IgD-negative memory B cell (primary cell): ENCODE results near the gene CCN2. TPM values are rescaled to one million over a fixed set of nuclear protein-coding genes. Genes with fewer than 3 reads are reported as not detected.

ENCODE experiments used
- H3K27ac Mint-ChIP-seq, 3 donors: one replicate each; pipeline ENCODE4 v1.8.0; 2020 to 2022; ENCODE audit warnings: mild to moderate bottlenecking in 3 of 3, mixed read lengths in 3 of 3, moderate library complexity in 1 of 3
- H3K27me3 Mint-ChIP-seq: one replicate; pipeline ENCODE4 v1.8.0; 2021; ENCODE audit warnings: mixed read lengths
- H3K36me3 Mint-ChIP-seq: one replicate; pipeline ENCODE4 v1.8.0; 2020; ENCODE audit warnings: mild to moderate bottlenecking, mixed read lengths
- H3K4me1 Mint-ChIP-seq, 3 donors: one replicate each; pipeline ENCODE4 v1.8.0; 2020 to 2022; ENCODE audit warnings: mixed read lengths in 3 of 3, mild to moderate bottlenecking in 1 of 3
- H3K4me3 Mint-ChIP-seq, 4 donors: one replicate each; pipeline ENCODE4 v1.8.0; 2020 to 2022; ENCODE audit warnings: mild to moderate bottlenecking in 4 of 4, mixed read lengths in 4 of 4, moderate library complexity in 3 of 4
- H3K9me3 Mint-ChIP-seq, 3 donors: one replicate each; pipeline ENCODE4 v1.8.0; 2020 to 2021; ENCODE audit warnings: mixed read lengths in 3 of 3, mild to moderate bottlenecking in 1 of 3
- polyA plus RNA-seq: library from polyadenylated mRNA; unstranded; fragments of 300-500 nt; fragmentation: Illumina TruSeq; gene quantifications from one replicate; pipeline ENCODE4 v1.2.3, GENCODE V29; 2021

The CCN2 gene, protein sequence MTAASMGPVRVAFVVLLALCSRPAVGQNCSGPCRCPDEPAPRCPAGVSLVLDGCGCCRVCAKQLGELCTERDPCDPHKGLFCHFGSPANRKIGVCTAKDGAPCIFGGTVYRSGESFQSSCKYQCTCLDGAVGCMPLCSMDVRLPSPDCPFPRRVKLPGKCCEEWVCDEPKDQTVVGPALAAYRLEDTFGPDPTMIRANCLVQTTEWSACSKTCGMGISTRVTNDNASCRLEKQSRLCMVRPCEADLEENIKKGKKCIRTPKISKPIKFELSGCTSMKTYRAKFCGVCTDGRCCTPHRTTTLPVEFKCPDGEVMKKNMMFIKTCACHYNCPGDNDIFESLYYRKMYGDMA
- not detected for polyA plus RNA-seq

DNA sequence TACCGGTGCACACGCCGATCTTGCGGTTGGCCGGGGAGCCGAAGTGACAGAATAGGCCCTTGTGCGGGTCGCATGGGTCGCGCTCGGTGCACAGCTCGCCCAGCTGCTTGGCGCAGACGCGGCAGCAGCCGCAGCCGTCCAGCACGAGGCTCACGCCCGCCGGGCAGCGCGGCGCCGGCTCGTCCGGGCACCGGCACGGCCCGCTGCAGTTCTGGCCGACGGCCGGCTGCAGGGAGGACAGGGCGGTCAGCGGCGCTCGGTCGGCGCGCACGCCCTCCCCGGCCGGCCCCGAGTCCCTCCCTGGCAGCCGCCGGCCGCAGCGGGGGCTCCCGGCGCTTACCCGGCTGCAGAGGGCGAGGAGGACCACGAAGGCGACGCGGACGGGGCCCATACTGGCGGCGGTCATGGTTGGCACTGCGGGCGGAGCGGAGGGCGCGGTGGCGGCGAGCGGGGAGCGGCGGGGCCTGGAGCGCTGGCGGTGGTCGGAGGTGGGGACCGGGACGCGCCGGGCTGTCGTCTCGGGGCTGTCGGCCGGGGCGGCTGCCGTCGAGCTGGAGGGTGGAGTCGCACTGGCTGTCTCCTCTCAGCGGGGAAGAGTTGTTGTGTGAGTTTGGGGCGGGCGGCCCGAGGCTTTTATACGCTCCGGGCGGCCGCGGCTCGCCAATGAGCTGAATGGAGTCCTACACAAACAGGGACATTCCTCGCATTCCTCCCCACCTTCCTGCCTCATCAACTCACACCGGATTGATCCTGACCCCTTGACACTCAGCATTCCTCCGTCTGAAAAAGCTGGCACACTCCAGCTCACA lies at the start of gene CCN2:
TSS of gene CCN2 (minus strand) at position 606 of the 809 bp plus-strand sequence. CDS start at position 406, 200 bp downstream.
- no peak within 1 kb of the TSS for H3K27ac Mint-ChIP-seq
- H3K36me3 Mint-ChIP-seq = no peaks in the 10 kb centered on the region
- peak within 1 kb of the TSS; percentile 74 to 94 (median 84) for H3K4me3 Mint-ChIP-seq
- H3K4me1 Mint-ChIP-seq = peaks cover 2 to 12% (median 5%) of the 10 kb centered on the region in 3 donors
- H3K27me3 Mint-ChIP-seq = peaks cover 47% of the 10 kb centered on the region
- no peaks in the 10 kb centered on the region for H3K9me3 Mint-ChIP-seq

DNA sequence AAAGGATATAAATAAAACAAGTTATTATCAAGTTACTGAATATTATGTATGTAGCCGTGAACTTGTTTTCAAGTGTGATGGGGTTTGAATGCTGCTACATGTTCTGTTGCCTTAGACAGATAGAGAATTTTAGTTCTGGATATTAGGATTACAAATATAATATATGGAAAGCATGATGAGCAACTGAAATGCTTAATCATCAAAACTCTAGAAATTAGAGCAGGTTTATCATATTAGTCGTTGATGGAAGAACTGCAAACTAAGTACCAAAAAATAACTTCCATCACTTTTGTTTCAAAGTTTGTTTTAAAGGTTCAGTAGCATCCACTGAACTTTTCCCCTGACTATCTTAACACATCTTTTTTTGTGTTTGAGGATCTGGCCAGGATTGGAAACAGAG lies 49.1 kb upstream of the CCN2 start:
- Mint-ChIP-seq H3K27ac (no peak overlapping the region), H3K36me3 (no peaks in the 10 kb centered on the region), H3K4me3 (no peak overlapping the region), H3K9me3 (no peaks in the 10 kb centered on the region), H3K27me3 (no peaks in the 10 kb centered on the region), H3K4me1 (peaks cover 0 to 6% (median 3%) of the 10 kb centered on the region in 3 donors)

DNA sequence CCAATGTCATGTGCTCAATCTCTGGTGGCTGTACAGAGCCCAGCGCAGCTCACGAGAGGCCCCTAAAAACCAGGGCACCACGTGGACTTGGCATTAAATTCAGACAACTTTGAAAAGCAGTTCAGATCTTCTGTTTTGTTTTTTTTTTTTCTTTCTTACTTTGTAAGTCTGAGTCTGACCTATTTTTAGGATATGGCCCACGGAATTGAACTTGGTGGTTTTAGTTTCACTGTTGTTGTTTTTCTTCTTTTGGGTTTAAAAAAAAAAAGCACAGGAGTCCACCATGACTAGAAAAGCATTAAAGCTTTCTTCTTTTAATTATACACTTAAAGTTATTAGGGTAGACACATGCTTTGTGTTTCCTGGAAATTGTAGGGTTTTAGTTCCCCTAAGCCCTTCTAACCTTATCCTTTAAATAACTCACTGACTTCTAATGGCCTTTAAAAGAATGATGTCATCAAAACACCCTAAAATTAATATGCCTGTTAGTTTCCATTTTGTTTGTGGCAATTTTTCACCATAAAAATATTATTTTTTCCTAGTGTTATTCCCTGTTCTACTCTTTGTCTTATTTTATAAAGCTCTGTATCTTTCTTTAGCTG lies 48.5 kb upstream of the CCN2 start:
- Mint-ChIP-seq H3K27ac (no peak overlapping the region), H3K27me3 (no peaks in the 10 kb centered on the region), H3K9me3 (no peaks in the 10 kb centered on the region), H3K4me3 (peak overlapping the region in 1 of 4 donors; percentile 24), H3K4me1 (peaks cover 0 to 6% (median 3%) of the 10 kb centered on the region in 3 donors), H3K36me3 (no peaks in the 10 kb centered on the region)

DNA sequence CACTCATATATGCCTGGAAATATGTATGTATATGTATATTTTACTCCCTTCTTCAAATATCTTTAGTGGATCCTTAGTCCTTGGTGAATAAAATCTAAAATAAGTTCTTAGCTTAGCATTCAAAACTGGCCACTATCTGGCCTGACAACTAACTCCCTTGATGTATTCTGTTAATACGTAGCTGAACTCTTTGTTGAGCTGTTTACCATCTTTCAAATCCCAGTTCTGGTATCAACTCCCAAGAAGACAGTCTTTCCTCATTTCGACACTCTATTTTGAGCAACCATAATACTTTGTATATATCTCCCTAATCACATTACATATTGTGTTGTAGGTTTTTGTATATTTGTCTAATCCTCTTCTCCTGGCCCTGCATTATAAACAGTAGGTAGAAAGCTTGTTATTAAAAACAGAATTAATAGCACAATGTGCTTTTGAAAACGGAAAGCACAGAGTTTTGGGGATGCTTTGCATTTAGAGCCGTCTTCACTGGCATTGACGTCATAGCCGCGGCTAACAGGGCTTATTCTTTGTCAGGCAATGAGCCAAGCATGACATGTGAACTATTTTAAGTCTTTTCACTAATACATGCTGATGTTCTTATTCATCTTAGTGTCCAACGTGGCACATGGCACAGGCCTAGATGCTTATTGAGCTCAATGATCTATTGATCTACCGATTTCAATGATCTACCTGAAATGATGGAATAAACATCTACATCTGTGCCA lies 47.2 kb upstream of the CCN2 start:
- peaks cover 0 to 6% (median 3%) of the 10 kb centered on the region in 3 donors for H3K4me1 Mint-ChIP-seq
- H3K4me3 Mint-ChIP-seq = no peak overlapping the region

DNA sequence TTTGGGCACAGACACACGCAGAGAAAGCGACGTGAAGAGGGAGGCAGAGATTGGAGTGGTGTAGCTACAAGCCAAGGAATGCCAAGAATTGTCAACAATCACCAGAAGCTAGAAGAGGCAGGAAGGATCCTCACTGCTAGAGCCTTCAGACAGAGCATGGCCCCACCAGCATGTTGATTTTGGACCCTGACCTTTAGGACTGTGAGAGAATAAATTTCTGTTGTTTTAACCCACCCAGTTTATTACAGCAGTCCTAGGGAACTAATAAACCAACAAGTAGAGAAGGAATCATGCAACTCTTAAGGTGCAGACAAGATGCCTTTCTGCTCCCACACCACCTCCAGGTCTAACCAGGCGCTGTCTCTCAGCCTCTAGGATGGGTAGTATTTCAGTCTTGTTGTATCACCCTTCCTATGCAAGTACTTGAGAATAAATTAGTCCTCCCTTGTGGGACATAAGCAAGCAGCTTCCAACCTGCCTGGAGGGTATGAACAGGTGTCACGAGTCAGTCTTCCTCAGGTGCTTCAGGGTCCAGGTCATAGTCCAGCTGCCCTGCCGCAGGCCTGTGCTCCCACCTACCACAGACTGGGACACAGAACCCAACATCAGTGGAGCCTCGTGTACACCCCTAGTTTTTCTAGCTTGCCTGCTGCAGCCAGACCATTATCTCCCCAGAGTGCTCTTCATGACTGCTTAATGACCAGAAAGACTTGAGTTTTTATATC lies 46.4 kb upstream of the CCN2 start:
- Mint-ChIP-seq H3K9me3 (no peaks in the 10 kb centered on the region), H3K36me3 (no peaks in the 10 kb centered on the region), H3K27me3 (no peaks in the 10 kb centered on the region), H3K27ac (no peak overlapping the region), H3K4me3 (no peak overlapping the region), H3K4me1 (peaks cover 0 to 6% (median 3%) of the 10 kb centered on the region in 3 donors)

More for the DNA sequence above, 47.2 kb upstream of the CCN2 start:
- Mint-ChIP-seq H3K27ac (peak overlapping the region in 1 of 3 donors; percentile 19), H3K9me3 (no peaks in the 10 kb centered on the region), H3K36me3 (no peaks in the 10 kb centered on the region), H3K27me3 (no peaks in the 10 kb centered on the region)

DNA sequence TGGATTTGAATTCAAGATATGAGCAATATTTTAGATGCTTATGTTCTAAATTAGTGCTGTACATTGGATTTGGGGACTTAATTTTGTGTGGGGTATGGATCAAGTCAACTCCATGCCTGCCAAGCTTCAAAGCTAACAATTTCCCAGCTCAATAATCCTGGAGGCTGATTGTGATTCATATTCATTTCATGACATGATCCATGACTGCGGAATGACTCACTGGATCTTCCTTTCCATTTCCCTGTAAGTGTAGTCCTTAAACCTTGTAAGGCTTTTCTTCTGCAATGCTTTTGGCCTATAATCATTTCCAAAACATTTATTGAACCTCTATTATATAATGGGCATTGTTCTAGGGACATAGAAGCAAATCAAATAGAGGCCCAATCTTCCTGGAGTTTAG lies 44.7 kb upstream of the CCN2 start:
- no peaks in the 10 kb centered on the region for H3K9me3 Mint-ChIP-seq
- H3K4me1 Mint-ChIP-seq = peaks cover 0 to 6% (median 3%) of the 10 kb centered on the region in 3 donors

DNA sequence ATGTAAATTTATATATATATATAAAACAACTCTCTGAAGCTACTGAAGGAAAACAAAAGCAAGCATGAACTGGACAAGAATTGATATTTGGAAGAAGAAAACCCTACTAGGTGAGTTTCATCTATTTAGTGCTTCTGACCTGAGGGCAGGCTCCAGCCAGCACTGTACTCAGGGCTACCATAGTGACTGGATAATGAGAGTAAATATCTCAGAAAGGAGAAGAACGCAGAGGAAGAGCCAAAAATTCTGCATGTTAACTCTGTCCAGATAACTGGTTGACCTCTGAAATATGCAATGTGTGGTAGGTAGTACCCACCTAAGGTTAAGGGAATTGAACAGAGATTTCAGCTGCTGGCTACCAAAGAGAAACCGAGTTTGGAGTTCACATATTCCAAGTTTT lies 41.4 kb upstream of the CCN2 start:
- Mint-ChIP-seq H3K4me1 (no peaks in the 10 kb centered on the region), H3K27me3 (no peaks in the 10 kb centered on the region), H3K36me3 (no peaks in the 10 kb centered on the region), H3K27ac (no peak overlapping the region), H3K9me3 (no peaks in the 10 kb centered on the region), H3K4me3 (no peak overlapping the region)

More for the DNA sequence above, 44.7 kb upstream of the CCN2 start:
- Mint-ChIP-seq H3K27ac (no peak overlapping the region), H3K27me3 (no peaks in the 10 kb centered on the region), H3K4me3 (no peak overlapping the region), H3K36me3 (no peaks in the 10 kb centered on the region)

DNA sequence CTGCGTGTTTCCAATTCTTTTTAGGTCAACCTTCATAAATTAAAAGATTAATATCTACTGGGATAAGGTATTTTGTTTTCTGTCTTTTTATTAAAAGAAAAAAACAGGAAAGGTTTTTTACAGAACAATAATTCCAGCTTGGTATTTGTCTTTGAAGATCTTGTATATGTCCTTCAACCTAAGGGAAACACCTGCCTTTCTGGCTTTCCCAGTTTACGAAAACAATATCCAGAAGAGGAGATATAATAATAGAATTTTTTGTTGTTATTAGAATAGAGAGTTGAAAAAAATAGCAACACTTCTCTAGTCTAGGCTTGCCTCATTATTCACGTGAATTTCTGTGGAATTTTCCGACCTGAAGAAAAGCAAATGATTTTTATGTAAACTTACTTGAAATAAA lies 37.9 kb upstream of the CCN2 start:
- Mint-ChIP-seq H3K4me1 (no peaks in the 10 kb centered on the region), H3K4me3 (no peak overlapping the region), H3K9me3 (no peaks in the 10 kb centered on the region), H3K36me3 (no peaks in the 10 kb centered on the region), H3K27me3 (no peaks in the 10 kb centered on the region), H3K27ac (no peak overlapping the region)

DNA sequence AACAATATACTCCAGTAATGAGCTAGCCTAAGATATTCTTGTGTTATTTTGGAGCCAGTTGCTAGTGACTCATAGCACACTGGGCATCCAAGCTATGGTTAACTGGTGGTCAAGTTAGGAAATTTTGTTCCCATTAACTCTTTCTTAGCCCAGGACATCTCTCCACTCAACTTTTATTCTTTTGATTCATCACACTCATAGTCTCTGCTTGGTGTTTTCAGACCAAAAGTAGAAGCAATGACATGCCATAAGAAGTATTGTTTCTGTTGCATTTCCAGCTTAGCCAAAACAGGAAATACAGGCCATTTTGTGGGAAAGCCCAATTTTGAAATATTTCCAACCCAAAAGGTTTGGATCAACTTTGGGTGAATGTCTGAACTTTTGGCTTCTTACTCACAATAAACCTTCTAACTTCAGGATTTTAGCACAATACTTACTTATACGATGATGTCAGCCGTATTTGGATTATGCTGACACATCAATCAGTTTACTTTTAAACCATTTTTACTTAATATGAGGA lies 31.6 kb upstream of the CCN2 start:
- no peaks in the 10 kb centered on the region for H3K27me3 Mint-ChIP-seq
- H3K4me1 Mint-ChIP-seq = no peaks in the 10 kb centered on the region
- no peaks in the 10 kb centered on the region for H3K9me3 Mint-ChIP-seq
- no peak overlapping the region for H3K4me3 Mint-ChIP-seq
- H3K27ac Mint-ChIP-seq = no peak overlapping the region
- peaks cover 2% of the 10 kb centered on the region for H3K36me3 Mint-ChIP-seq

DNA sequence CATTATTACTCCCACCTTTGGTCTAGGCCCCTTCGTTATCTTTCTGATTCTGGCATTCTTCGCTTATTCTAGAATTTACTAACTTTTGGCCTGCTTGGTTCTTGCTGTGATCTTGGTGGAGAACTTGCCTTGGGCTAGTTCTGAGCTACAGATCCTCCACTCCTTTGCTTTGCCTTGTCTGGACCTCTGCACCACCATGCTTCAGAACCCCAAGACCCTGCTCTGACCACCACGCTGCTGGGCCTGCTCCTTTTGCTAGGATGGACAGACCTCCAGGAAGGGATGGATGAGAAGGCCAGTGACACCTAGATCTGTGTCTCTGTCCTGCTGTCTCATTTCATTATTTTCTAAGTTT lies 30.4 kb upstream of the CCN2 start:
- Mint-ChIP-seq H3K4me1 (no peaks in the 10 kb centered on the region), H3K4me3 (no peak overlapping the region), H3K27me3 (no peaks in the 10 kb centered on the region), H3K9me3 (no peaks in the 10 kb centered on the region), H3K27ac (no peak overlapping the region), H3K36me3 (peaks cover 2% of the 10 kb centered on the region)

DNA sequence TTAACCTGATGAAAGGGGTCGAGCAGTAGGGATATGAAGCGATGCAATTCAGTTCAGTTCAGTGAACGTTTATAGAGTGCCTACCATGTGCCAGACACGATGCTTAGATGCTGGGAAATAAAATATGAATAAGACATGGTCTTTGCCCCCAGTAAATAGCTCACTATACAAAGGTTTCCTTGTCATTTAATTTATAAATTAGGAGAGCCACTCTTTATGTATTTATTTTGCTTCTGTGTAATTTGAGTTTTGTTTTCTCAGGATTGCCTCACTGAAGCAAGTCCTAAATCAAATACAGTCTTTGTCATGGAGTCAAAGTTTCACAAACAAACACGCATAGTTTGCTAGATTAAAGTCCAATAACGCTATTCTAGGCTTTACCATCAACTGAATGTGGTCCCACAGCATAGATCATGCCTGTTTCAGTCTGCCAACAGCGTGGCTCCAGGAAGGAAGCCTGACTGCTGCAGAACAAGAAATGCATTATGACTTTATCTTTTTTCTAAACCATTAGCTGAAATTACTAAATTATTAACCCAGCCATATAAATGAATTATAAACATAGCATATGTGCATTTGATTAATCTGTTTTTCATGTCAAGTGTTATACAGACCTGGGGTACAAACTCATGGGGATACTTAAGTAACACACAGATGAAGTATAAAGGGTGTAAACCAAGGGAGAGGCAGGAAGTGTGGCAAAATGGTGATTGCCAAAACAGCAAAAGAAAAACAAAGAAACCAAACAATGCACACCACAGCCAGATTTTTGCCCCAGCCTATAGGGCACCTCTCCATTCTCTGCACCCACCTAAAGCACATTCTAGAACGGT lies 29.8 kb upstream of the CCN2 start:
- H3K4me3 Mint-ChIP-seq = no peak overlapping the region
- H3K27me3 Mint-ChIP-seq = no peaks in the 10 kb centered on the region
- no peaks in the 10 kb centered on the region for H3K9me3 Mint-ChIP-seq
- H3K27ac Mint-ChIP-seq = no peak overlapping the region
- peaks cover 2% of the 10 kb centered on the region for H3K36me3 Mint-ChIP-seq
- H3K4me1 Mint-ChIP-seq = no peaks in the 10 kb centered on the region

DNA sequence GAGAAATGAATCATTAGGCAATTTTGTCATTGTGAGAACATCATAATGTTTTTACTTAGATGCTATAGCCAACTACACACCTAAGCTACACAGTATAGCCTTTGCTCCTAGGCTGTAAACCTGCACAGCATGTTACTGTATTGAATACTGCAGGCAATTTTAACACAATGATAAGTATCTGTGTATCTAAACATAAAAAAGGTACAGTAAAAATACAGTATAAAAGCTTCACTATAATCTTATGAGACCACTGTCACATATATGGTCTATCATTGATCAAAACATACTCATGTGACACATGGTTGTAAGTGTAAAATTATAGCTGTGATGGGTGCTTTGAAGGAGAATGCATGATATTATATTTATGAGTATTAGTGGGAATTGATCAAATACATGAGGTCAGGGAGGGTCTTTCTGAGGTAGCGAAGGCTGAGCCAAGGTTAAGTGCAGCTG lies 29.2 kb upstream of the CCN2 start:
- Mint-ChIP-seq H3K9me3 (no peaks in the 10 kb centered on the region), H3K36me3 (peaks cover 2% of the 10 kb centered on the region), H3K27ac (no peak overlapping the region)

DNA sequence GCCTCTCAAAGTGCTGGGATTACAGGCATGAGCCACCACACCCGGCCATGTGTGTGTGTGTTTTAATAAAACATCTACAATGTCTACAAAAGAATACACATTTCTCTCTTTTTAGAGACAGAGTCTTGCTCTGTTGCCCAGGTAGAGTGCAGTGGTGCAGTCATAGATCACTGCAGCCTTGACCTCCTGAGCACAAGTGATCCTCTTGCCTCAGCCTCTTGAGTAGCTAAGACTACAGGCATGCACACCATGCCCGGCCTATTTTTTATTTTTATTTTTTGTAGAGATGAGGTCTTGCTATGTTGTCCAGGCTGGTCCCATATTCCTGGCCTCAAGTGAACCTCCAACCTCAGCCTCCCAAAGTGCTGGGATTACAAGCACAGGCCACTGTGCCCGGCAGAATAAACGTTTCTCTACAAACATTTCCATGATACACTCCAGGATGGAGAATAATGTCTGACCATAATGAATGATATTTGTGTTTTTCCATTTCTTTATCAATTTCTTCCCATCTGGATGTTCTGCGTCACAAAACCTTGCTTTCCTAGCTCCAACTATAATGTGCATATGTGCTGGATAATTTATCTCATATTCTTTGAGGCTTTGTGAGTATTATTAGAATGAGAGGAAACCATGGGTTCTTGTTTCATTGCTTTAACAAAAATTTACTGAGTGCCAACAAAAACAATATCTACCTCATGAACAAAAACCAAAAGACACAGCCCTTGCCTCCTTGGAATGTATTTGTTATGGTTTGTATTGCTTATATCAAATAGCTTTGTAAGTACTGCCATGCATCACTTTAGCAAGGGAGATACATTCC lies 28.6 kb upstream of the CCN2 start:
- Mint-ChIP-seq H3K36me3 (peaks cover 2% of the 10 kb centered on the region), H3K9me3 (no peaks in the 10 kb centered on the region), H3K27me3 (no peaks in the 10 kb centered on the region), H3K4me1 (no peaks in the 10 kb centered on the region), H3K4me3 (no peak overlapping the region), H3K27ac (no peak overlapping the region)

More for the DNA sequence above, 29.2 kb upstream of the CCN2 start:
- Mint-ChIP-seq H3K4me3 (no peak overlapping the region), H3K27me3 (no peaks in the 10 kb centered on the region), H3K4me1 (no peaks in the 10 kb centered on the region)
